Neural cell (in vitro differentiated cells): ENCODE measurements around the gene KBTBD12.

ENCODE experiments used
- EP300 ChIP-seq: fragments of 450-650 bp; conservative IDR thresholded peaks from 2 replicates; pipeline ENCODE4 v1.6.1; 2014; ENCODE audit warnings: antibody characterized with exemption, mild to moderate bottlenecking, moderate library complexity; ENCODE audit not compliant: poor library complexity, severe bottlenecking
- EZH2 ChIP-seq: fragments of 200-600, 300-800 bp; shearing (Covaris generic), sonication (generic); IDR thresholded peaks from 2 replicates; pipeline ENCODE4 v1.6.1; 2014; ENCODE audit warnings: antibody characterized with exemption, low read length, borderline replicate concordance, mild to moderate bottlenecking; ENCODE audit not compliant: insufficient read depth, poor library complexity, severe bottlenecking
- MXI1 ChIP-seq: fragments of 450-650 bp; conservative IDR thresholded peaks from 2 replicates; pipeline ENCODE4 v1.6.1; 2014; ENCODE audit warnings: antibody characterized with exemption, mild to moderate bottlenecking; ENCODE audit not compliant: poor library complexity, severe bottlenecking
- POLR2AphosphoS5 ChIP-seq: IDR thresholded peaks from 2 replicates; pipeline ENCODE4 v1.6.1; 2012
- SMC3 ChIP-seq: fragments of 450-650 bp; conservative IDR thresholded peaks from 2 replicates; pipeline ENCODE4 v1.6.1; 2014; ENCODE audit warnings: antibody characterized with exemption, mild to moderate bottlenecking, moderate library complexity; ENCODE audit not compliant: poor library complexity
- TAF1 ChIP-seq: IDR thresholded peaks from 2 replicates; pipeline ENCODE4 v1.6.1; 2012; ENCODE audit warnings: low read depth
- TF ChIP-seq, protein P1 (sequence below): fragments of 450-650 bp; IDR thresholded peaks from 2 replicates; pipeline ENCODE4 v1.5.1; 2014; ENCODE audit warnings: antibody characterized with exemption, mild to moderate bottlenecking, moderate library complexity; ENCODE audit not compliant: poor library complexity, severe bottlenecking
- TF ChIP-seq, protein P2 (sequence below): IDR thresholded peaks from 2 replicates; pipeline ENCODE4 v1.6.1; 2012; ENCODE audit warnings: borderline replicate concordance

DNA sequence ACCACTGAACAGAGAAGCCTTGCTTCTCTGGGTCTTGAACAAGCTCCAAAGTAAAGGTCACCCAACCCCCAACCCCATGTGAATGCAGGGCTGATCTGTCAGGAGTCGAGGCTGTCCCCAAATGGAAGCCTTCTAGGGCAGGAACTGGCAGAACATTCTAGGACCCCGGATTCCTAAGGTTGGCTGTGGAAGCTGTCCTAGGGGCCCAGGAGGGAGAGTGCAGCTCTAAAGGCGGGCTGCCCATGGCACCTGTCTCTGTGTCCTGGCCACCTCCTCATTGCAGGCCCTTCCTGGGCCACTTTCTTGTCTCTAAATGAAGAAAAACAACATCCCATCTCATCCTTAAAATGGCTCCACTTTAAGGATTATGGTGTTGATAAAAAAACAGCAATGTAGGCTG is 83.6 kb downstream of the KBTBD12 start:
- TF ChIP-seq, protein P1, sequence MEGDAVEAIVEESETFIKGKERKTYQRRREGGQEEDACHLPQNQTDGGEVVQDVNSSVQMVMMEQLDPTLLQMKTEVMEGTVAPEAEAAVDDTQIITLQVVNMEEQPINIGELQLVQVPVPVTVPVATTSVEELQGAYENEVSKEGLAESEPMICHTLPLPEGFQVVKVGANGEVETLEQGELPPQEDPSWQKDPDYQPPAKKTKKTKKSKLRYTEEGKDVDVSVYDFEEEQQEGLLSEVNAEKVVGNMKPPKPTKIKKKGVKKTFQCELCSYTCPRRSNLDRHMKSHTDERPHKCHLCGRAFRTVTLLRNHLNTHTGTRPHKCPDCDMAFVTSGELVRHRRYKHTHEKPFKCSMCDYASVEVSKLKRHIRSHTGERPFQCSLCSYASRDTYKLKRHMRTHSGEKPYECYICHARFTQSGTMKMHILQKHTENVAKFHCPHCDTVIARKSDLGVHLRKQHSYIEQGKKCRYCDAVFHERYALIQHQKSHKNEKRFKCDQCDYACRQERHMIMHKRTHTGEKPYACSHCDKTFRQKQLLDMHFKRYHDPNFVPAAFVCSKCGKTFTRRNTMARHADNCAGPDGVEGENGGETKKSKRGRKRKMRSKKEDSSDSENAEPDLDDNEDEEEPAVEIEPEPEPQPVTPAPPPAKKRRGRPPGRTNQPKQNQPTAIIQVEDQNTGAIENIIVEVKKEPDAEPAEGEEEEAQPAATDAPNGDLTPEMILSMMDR, result no peak
- TF ChIP-seq TAF1 (no peak), EZH2 (no peak), POLR2AphosphoS5 (no peak), MXI1 (no peak), EP300 (no peak), SMC3 (no peak)
- TF ChIP-seq, protein P2, sequence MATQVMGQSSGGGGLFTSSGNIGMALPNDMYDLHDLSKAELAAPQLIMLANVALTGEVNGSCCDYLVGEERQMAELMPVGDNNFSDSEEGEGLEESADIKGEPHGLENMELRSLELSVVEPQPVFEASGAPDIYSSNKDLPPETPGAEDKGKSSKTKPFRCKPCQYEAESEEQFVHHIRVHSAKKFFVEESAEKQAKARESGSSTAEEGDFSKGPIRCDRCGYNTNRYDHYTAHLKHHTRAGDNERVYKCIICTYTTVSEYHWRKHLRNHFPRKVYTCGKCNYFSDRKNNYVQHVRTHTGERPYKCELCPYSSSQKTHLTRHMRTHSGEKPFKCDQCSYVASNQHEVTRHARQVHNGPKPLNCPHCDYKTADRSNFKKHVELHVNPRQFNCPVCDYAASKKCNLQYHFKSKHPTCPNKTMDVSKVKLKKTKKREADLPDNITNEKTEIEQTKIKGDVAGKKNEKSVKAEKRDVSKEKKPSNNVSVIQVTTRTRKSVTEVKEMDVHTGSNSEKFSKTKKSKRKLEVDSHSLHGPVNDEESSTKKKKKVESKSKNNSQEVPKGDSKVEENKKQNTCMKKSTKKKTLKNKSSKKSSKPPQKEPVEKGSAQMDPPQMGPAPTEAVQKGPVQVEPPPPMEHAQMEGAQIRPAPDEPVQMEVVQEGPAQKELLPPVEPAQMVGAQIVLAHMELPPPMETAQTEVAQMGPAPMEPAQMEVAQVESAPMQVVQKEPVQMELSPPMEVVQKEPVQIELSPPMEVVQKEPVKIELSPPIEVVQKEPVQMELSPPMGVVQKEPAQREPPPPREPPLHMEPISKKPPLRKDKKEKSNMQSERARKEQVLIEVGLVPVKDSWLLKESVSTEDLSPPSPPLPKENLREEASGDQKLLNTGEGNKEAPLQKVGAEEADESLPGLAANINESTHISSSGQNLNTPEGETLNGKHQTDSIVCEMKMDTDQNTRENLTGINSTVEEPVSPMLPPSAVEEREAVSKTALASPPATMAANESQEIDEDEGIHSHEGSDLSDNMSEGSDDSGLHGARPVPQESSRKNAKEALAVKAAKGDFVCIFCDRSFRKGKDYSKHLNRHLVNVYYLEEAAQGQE, result no peak
